CD4-positive, alpha-beta T cell treated with Interleukin-6 at 100 ng/mL for 8 hours (primary cell): Measurements from ENCODE around the gene UCP3.
A peak's percentile ranks its signal among the peaks of the same experiment; 100 is the strongest.

Experiments used
- DNase-seq: peaks from one replicate; pipeline ENCODE4 v3.0.0-alpha.2; 2020; ENCODE audit warnings: mixed read lengths, low spot score

UCP3 gene

GRCh38 chr11:74018331-74019005 is 9.6 kb upstream of the UCP3 start:
- DNase-seq, result no peak

GRCh38 chr11:74017631-74018030 is 8.7 kb upstream of the UCP3 start:
- no peak for DNase-seq

GRCh38 chr11:74015919-74016684 is 7.2 kb upstream of the UCP3 start:
- DNase-seq, result no peak

- DNase-seq, result no peak
Observed at GRCh38 chr11:74014880-74015279, 6.0 kb upstream of the UCP3 start.

GRCh38 chr11:74013141-74013540 is 4.3 kb upstream of the UCP3 start:
- DNase-seq, result no peak

GRCh38 chr11:74012074-74012809 is 3.4 kb upstream of the UCP3 start:
- no peak for DNase-seq

- DNase-seq, result peak; percentile 49
Observed at GRCh38 chr11:74011360-74012073, 2.6 kb upstream of the UCP3 start.

- DNase-seq, result no peak
Observed at GRCh38 chr11:74010306-74011300, 1.7 kb upstream of the UCP3 start.

GRCh38 chr11:74009675-74010305 is 905 bp upstream of the UCP3 start:
- DNase-seq, result no peak

- no peak for DNase-seq
Observed at GRCh38 chr11:74009230-74009547, 304 bp upstream of the UCP3 start.

GRCh38 chr11:74007691-74008372 is 1.1 kb downstream of the UCP3 start:
- DNase-seq, result no peak

- DNase-seq, result no peak
Observed at GRCh38 chr11:74006743-74007304, 2.1 kb downstream of the UCP3 start.

- no peak for DNase-seq
Observed at GRCh38 chr11:74005721-74006517, 3.0 kb downstream of the UCP3 start.

- DNase-seq, result peak; percentile 93
Observed at GRCh38 chr11:74004759-74005615, 3.9 kb downstream of the UCP3 start.

- DNase-seq, result no peak
Observed at GRCh38 chr11:74004046-74004695, 4.7 kb downstream of the UCP3 start.

GRCh38 chr11:74002832-74003231 is 6.1 kb downstream of the UCP3 start:
- DNase-seq, result no peak

GRCh38 chr11:74001822-74002286 is 7.0 kb downstream of the UCP3 start:
- DNase-seq, result no peak
